Mesodermal cell (in vitro differentiated cells): ENCODE data around the gene STAMBP.

Experiments used
- H3K27ac ChIP-seq: 2 replicates; pipeline ENCODE4 v1.7.0; 2013; ENCODE audit warnings: mild to moderate bottlenecking, low read depth, low read length, moderate library complexity; ENCODE audit not compliant: severe bottlenecking
- H3K36me3 ChIP-seq: 2 replicates; pipeline ENCODE4 v1.7.1; 2013; ENCODE audit warnings: mild to moderate bottlenecking, low read length, moderate library complexity; ENCODE audit not compliant: control insufficient read depth, insufficient read depth
- H3K4me1 ChIP-seq: one replicate; pipeline ENCODE4 v1.7.1; 2013; ENCODE audit warnings: mild to moderate bottlenecking, low read length; ENCODE audit not compliant: insufficient read depth, control insufficient read depth, poor library complexity, severe bottlenecking
- H3K4me3 ChIP-seq: 2 replicates; pipeline ENCODE4 v1.7.0; 2013; ENCODE audit warnings: low read length, control low read depth, mild to moderate bottlenecking; ENCODE audit not compliant: insufficient read depth, poor library complexity, severe bottlenecking; ENCODE audit errors: extremely low read depth
- H3K9me3 ChIP-seq: 2 replicates; pipeline ENCODE4 v1.7.1; 2013; ENCODE audit warnings: mild to moderate bottlenecking, low read length, moderate library complexity; ENCODE audit not compliant: control insufficient read depth
- WGBS, 2 experiments: methylation state at CpG; one replicate each; pipeline ENCODE4 v1.1.5; 2013; ENCODE audit warnings: missing lambda C conversion rate in 2 of 2; ENCODE audit not compliant: insufficient coverage in 2 of 2; 5-methylcytosine and 5-hydroxymethylcytosine counted together

The STAMBP gene

GRCh38 chr2:73919596-73920228 lies 91.0 kb downstream of the STAMBP start:
- H3K27ac ChIP-seq = no peak overlapping the region
- 95 to 98% methylated on average over 4 to 5 of the region's 7 CpGs for WGBS, 2 experiments
- no peaks in the 10 kb centered on the region for H3K9me3 ChIP-seq
- no peaks in the 10 kb centered on the region for H3K36me3 ChIP-seq
- H3K4me1 ChIP-seq = no peaks in the 10 kb centered on the region
- no peak overlapping the region for H3K4me3 ChIP-seq

- Histone ChIP-seq H3K4me1 (no peaks in the 10 kb centered on the region), H3K36me3 (no peaks in the 10 kb centered on the region), H3K9me3 (peaks cover 2% of the 10 kb centered on the region), H3K4me3 (no peak overlapping the region), H3K27ac (no peak overlapping the region)
- WGBS, 2 experiments = 43 to 56% methylated on average over 7 to 8 of the region's 12 CpGs
Observed at GRCh38 chr2:73920577-73921545, 92.1 kb downstream of the STAMBP start.

DNA sequence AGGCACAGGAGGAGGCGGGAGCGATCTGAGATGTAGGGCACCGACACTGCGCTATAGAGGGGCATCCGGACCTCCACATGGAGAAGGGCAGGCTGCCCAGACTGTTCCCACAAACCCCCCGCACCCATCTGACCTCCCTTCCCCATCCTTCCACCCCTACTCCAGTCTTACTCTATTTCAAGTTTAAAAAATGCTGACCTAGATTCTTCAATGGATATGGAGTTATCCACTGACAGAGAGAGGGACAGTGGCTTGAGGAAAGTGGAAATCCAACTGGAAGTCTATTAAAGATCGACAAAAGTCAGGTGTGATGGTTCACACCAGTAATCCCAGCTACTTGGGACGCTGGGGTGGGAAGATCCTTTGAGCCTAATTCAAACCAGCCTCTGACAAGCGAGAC lies 92.8 kb downstream of the STAMBP start:
- Histone ChIP-seq H3K27ac (no peak overlapping the region), H3K36me3 (no peaks in the 10 kb centered on the region), H3K4me3 (no peak overlapping the region), H3K4me1 (no peaks in the 10 kb centered on the region), H3K9me3 (peaks cover 4% of the 10 kb centered on the region)
- 92 to 94% methylated on average over 7 to 8 of the region's 9 CpGs for WGBS, 2 experiments

DNA sequence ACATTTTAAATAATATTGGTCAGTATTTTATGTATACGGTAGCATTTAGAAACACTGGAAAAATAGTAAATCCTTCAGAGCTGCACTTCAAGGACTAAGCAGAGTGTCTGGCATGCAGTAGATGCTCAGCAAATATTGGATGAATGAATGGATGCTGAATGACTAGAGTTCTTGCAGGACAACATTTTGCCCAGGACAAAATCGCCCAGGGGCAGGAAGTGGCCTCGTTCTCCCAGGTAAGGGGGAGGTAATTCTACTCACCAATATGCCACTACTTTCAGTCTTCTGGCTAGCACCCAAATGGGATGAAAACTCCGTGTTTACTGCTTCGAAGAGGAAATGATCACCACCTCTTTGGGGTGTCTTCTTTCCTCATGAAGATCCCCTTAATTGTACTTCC lies 93.9 kb downstream of the STAMBP start:
- WGBS, 2 experiments = 64 to 77% methylated on average over 4 of the region's 5 CpGs
- peaks cover 4% of the 10 kb centered on the region for H3K9me3 ChIP-seq
- H3K4me1 ChIP-seq = no peaks in the 10 kb centered on the region
- H3K27ac ChIP-seq = no peak overlapping the region
- H3K36me3 ChIP-seq = no peaks in the 10 kb centered on the region
- H3K4me3 ChIP-seq = no peak overlapping the region
